GM12891 (cell line): ENCODE results near the gene HOXC13.

ENCODE experiments used
- POLR2A ChIP-seq: IDR thresholded peaks from 2 replicates; pipeline ENCODE4 v1.6.1; 2011; ENCODE audit warnings: low read depth, low read length, control low read depth
- POLR2AphosphoS5 ChIP-seq: IDR thresholded peaks from 2 replicates; pipeline ENCODE4 v1.6.1; 2011; ENCODE audit warnings: low read depth, low read length, control low read depth

- TF ChIP-seq POLR2AphosphoS5 (no peak), POLR2A (no peak)
These were observed 33.1 kb downstream of the HOXC13 start for GRCh38 chr12:53971686-53972085.
